Activated B cell treated with CpG ODN at 0.5 μM for 24 hours (primary cell): Measurements from ENCODE around the gene ATP11B. TPM values are rescaled to one million over a fixed set of nuclear protein-coding genes. Genes with fewer than 3 reads are reported as not detected.

ENCODE experiments used
- ATAC-seq: fragments of 200-7000 bp; cut with Tn5 transposase; one replicate; pipeline ENCODE4 v1.10.0; 2021; ENCODE audit warnings: low read depth, mild to moderate bottlenecking, moderate library complexity
- CTCF ChIA-PET: fragments of 350-600 bp; sonication (Branson Sonifier 250); formaldehyde crosslinking; loops from one replicate; lab custom pipeline; 2021; ENCODE audit warnings: antibody characterized with exemption; lab: Charles Lee
- POLR2A ChIA-PET: fragments of 350-600 bp; sonication (Branson Sonifier 250); formaldehyde crosslinking; loops from one replicate; lab custom pipeline; 2021; ENCODE audit warnings: antibody characterized with exemption; lab: Charles Lee
- DNase-seq: peaks from one replicate; pipeline ENCODE4 v3.0.0; 2022
- H3K27ac Mint-ChIP-seq: one replicate; pipeline ENCODE4 v1.8.0; 2020; ENCODE audit warnings: mixed read lengths
- H3K27me3 Mint-ChIP-seq: one replicate; pipeline ENCODE4 v1.8.0; 2021; ENCODE audit warnings: mixed read lengths
- H3K36me3 Mint-ChIP-seq: one replicate; pipeline ENCODE4 v1.8.0; 2021; ENCODE audit warnings: low read depth, mixed read lengths
- H3K4me1 Mint-ChIP-seq: one replicate; pipeline ENCODE4 v1.8.0; 2021; ENCODE audit warnings: mixed read lengths
- H3K4me3 Mint-ChIP-seq: one replicate; pipeline ENCODE4 v1.8.0; 2020; ENCODE audit warnings: mild to moderate bottlenecking, mixed read lengths
- H3K9me3 Mint-ChIP-seq: one replicate; pipeline ENCODE4 v1.8.0; 2020; ENCODE audit warnings: mixed read lengths
- intact Hi-C: fragments of 100-400 bp; cut with micrococcal nuclease; formaldehyde crosslinking; loops from one replicate; pipeline ENCODE4 v1.15.1; 2024
- total RNA-seq: library from RNA; stranded (reverse); gene quantifications from 2 replicates; pipeline ENCODE4 v1.2.3, GENCODE V29; 2022
- TF ChIP-seq, protein P1 (sequence below): fragments of 200-600 bp; IDR thresholded peaks from one replicate; pipeline ENCODE4 v1.8.0; 2022; ENCODE audit warnings: antibody characterized with exemption, mild to moderate bottlenecking

Gene ATP11B
- total RNA-seq, 1 donor from 2014 or later = 93.3 TPM

DNA sequence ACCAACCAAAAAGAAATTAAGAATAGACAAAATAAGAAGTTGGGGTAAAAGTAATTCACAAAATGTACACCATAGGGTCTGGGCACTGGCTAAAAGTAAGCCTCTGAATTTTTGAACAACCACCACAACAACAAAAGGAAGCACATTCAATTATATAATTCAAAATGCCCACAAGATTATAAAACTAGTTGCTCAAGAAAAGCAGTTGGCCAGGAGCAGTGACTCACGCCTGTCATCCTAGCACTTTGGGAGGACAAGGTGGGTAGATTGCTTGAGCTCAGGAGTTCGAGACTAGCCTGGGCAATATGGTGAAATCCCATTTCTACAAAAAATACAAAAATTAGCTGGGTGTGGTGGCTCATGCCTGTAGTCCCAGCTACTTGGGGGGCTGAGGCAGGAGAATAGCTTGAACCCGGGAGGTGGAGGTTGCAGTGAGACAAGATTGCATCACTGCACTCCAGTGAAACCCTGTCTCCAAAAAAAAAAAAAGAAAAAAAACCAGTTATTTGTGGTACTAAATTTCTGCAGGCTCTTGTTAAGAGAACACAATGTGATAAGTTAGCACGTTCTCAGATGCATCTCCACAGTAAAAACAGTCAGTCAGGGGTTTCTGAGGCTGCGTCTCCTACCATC is 6.6 kb upstream of the ATP11B start:
- TF ChIP-seq, protein P1, sequence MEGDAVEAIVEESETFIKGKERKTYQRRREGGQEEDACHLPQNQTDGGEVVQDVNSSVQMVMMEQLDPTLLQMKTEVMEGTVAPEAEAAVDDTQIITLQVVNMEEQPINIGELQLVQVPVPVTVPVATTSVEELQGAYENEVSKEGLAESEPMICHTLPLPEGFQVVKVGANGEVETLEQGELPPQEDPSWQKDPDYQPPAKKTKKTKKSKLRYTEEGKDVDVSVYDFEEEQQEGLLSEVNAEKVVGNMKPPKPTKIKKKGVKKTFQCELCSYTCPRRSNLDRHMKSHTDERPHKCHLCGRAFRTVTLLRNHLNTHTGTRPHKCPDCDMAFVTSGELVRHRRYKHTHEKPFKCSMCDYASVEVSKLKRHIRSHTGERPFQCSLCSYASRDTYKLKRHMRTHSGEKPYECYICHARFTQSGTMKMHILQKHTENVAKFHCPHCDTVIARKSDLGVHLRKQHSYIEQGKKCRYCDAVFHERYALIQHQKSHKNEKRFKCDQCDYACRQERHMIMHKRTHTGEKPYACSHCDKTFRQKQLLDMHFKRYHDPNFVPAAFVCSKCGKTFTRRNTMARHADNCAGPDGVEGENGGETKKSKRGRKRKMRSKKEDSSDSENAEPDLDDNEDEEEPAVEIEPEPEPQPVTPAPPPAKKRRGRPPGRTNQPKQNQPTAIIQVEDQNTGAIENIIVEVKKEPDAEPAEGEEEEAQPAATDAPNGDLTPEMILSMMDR = no peak
- ATAC-seq = no peak
- intact Hi-C loops = no loop called here
- CTCF ChIA-PET = no interaction called here
- Mint-ChIP-seq H3K36me3 (no peaks in the 10 kb centered on the region), H3K27me3 (peaks cover 3% of the 10 kb centered on the region), H3K9me3 (no peaks in the 10 kb centered on the region), H3K27ac (no peak overlapping the region), H3K4me1 (peaks cover 3% of the 10 kb centered on the region), H3K4me3 (no peak overlapping the region)
- POLR2A ChIA-PET = no interaction called here
- no peak for DNase-seq

DNA sequence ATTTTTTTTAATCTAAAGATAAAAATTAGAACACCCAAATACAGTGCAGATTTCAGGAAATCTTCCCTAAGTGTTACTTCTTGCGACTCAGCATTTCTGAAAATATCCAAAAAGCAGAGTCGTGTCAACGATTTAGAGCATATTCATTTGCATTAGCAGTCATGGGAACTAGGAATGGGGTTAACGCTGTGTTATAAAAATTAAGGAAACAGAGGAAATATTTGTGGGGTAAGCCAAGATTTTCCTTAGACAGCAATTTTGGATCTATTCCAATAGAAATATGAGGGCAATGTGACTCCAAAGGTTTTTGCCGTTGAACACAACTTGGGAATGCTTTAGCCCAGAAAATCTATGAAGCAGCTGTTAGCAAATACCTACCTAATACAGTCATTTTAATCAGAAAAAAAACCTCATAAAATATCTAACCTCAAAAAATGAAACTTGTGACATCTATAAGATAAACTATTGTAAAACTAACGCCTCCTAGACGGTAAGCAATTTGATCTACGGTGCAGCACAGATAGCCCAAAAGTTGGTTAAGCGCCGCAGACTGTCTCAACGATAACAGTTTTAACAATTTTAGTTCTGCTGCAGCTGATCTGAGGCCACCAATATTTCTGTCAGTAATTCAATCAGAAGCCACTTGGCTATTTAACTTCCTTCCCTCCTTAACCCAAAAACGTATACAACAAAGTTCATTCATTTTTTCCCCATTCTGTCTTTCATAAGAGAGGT is 5.8 kb upstream of the ATP11B start:
- ChIA-PET CTCF (no interaction called here), POLR2A (no interaction called here)
- Mint-ChIP-seq H3K36me3 (no peaks in the 10 kb centered on the region), H3K4me1 (peaks cover 2% of the 10 kb centered on the region), H3K4me3 (no peak overlapping the region), H3K9me3 (no peaks in the 10 kb centered on the region), H3K27me3 (peaks cover 3% of the 10 kb centered on the region), H3K27ac (no peak overlapping the region)
- TF ChIP-seq, protein P1 = no peak
- ATAC-seq (no peak), DNase-seq (no peak)
- intact Hi-C loops = no loop called here

DNA sequence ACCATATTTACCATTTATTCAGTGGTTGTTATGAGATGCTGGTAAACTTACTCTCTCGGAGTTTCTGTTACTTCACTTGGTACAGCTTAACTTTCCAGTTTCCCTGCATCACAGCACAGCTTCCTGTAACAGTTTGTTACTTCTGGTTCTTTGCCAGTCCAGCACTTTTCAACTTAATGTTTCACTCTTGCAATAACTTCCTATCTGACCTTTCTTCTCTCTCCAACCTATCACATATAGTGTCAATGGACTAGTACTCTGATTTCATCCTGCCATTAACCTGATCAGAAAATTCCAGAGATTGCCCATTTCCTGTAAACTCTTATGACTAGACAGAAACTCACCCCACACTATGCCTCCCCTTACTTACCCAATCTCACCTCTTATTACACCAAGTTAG is 3.9 kb upstream of the ATP11B start:
- Mint-ChIP-seq H3K9me3 (no peaks in the 10 kb centered on the region), H3K4me3 (no peak overlapping the region), H3K27me3 (no peaks in the 10 kb centered on the region), H3K27ac (no peak overlapping the region), H3K4me1 (peaks cover 9% of the 10 kb centered on the region), H3K36me3 (peaks cover 8% of the 10 kb centered on the region)
- CTCF ChIA-PET = interaction anchor here (0.8 kb wide), 1 partner anchor 75 kb away, joined by 3 read pairs; no protein-coding TSS in a partner anchor
- POLR2A ChIA-PET = no interaction called here
- no peak for DNase-seq
- intact Hi-C loops = no loop called here
- no peak for ATAC-seq
- TF ChIP-seq, protein P1 = no peak

DNA sequence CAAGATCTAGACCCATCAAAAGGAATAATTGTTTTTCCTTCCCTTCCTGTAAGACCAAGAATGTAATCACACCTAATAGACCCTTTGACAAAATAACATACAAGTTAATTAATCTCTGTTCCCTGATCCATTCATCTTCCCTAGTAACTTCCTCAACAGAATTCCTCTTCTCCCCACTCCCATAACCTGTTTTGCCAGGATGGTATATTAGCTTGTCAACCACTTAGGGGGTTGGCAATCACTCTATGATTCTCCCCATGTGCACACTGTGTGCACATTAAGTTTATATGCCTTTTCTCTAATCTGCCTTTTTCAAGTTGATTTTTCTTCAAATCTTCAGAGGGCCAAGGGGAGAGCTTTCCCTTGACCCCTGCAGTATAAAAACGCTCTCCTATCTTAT is 2.7 kb upstream of the ATP11B start:
- Mint-ChIP-seq H3K9me3 (no peaks in the 10 kb centered on the region), H3K36me3 (peaks cover 13% of the 10 kb centered on the region), H3K27ac (no peak overlapping the region), H3K4me3 (no peak overlapping the region), H3K4me1 (peaks cover 22% of the 10 kb centered on the region), H3K27me3 (no peaks in the 10 kb centered on the region)
- DNase-seq (no peak), ATAC-seq (no peak)
- intact Hi-C loops = loop anchor here (5.0 kb wide), 3 partner anchors 192 to 1878 kb away; partner anchors contain the start of genes DCUN1D1, FXR1 and MCCC1
- TF ChIP-seq, protein P1 = no peak
- ChIA-PET POLR2A (no interaction called here), CTCF (no interaction called here)
